Vagina (tissue), 2 donors: ENCODE results near the gene CTNNA3.

Experiments
- CTCF ChIP-seq, 3 experiments: fragments of 450-650 bp in 2 of 3; fragments of 200-600 bp in 1 of 3; sonication (generic) in 1 of 3; IDR thresholded peaks; one replicate each; pipeline ENCODE4 v1.5.1; 2017 to 2019; ENCODE audit warnings: antibody characterized with exemption in 3 of 3, mild to moderate bottlenecking in 2 of 3, moderate library complexity in 2 of 3
- POLR2A ChIP-seq, 2 donors: fragments of 450-650 bp; IDR thresholded peaks; one replicate each; pipeline ENCODE4 v1.6.1; 2017; ENCODE audit warnings: antibody characterized with exemption in 2 of 2, mild to moderate bottlenecking in 2 of 2, moderate library complexity in 2 of 2

GRCh38 chr10:66586897-66587679 lies 1108.9 kb downstream of the CTNNA3 start:
- no peak for TF ChIP-seq CTCF (IDR thresholded peaks at IDR 0.05)
- no peak for TF ChIP-seq POLR2A (IDR thresholded peaks at IDR 0.05)
